ENCODE data around the gene HMOX1. TPM values are rescaled to one million over a fixed set of nuclear protein-coding genes. Genes with fewer than 3 reads are reported as not detected.

The HMOX1 gene
- total and polyA plus RNA-seq, 2 of the 13 experiments (the other 11 are each of a cell fraction or from before 2014, with no cell fraction given), result 53.6 to 67.4 TPM

GRCh38 chr22:35409783-35410662 is 29.1 kb downstream of the HMOX1 start:
- ChIA-PET POLR2A (no interaction called here), CTCF (ENCODE audit: low intra/inter-chr PET ratio, low total read pairs) (no interaction called here)
- Histone ChIP-seq H3K4me2 (ENCODE audit: low read depth, low read length) (no peak overlapping the region), H3K9me3 (ENCODE audit: low read length) (no peaks in the 10 kb centered on the region), H3K36me3 (replicated peaks in 1 of 2; ENCODE audit: control insufficient read depth in 1 of 2, insufficient read depth in 2 of 2, low read length in 2 of 2) (peaks cover 18 to 76% of the 10 kb centered on the region in 2 experiments), H3K9ac (ENCODE audit: insufficient read depth, low read depth, low read length) (no peak overlapping the region), H3K4me3 (replicated peaks in 1 of 3; ENCODE audit: insufficient read depth in 1 of 3, low read depth in 2 of 3, low read length in 3 of 3) (no peak overlapping the region), H3K4me1 (ENCODE audit: insufficient read depth, low read length) (peaks cover 23% of the 10 kb centered on the region), H3K27ac (ENCODE audit: extremely low read length, insufficient read depth, low read length) (no peak overlapping the region), H3K27me3 (ENCODE audit: control insufficient read depth in 1 of 2, insufficient read depth in 2 of 2, low read length in 2 of 2) (no peaks in the 10 kb centered on the region), H3K79me2 (ENCODE audit: insufficient read depth, low read length) (no peaks in the 10 kb centered on the region), H4K20me1 (ENCODE audit: insufficient read depth, low read length) (no peaks in the 10 kb centered on the region), H2AFZ (ENCODE audit: low read length) (no peak overlapping the region)
- intact Hi-C loops (cut with micrococcal nuclease; ENCODE audit: unreplicated experiment), result loop anchor here (5.0 kb wide), 1 partner anchor 58 kb away; no protein-coding TSS in a partner anchor
- ATAC-seq, result no peak
- no TSS peak for BruUV-seq (replicated peaks)
- TF ChIP-seq ERF (CRISPR knock-in tag; IDR thresholded peaks at IDR 0.05), result no peak
- no peak for TF ChIP-seq ARID2 (CRISPR knock-in tag; IDR thresholded peaks at IDR 0.05; ENCODE audit: borderline replicate concordance)
- no peak for TF ChIP-seq ZSCAN9 (CRISPR knock-in tag; IDR thresholded peaks at IDR 0.05; ENCODE audit: borderline replicate concordance)
- TF ChIP-seq ZFX (CRISPR knock-in tag; IDR thresholded peaks at IDR 0.05; ENCODE audit: low read depth), result no peak
- TF ChIP-seq CEBPB (IDR thresholded peaks at IDR 0.05; ENCODE audit: borderline replicate concordance, low read depth, low read length), result peak; percentile 71; the same call in 1 of the 2 replicates
- peak; percentile 28 for TF ChIP-seq AGO2 (optimal IDR thresholded peaks at IDR 0.05; ENCODE audit: low read depth, low read length)
- TF ChIP-seq ATF7-NPFF (CRISPR knock-in tag; IDR thresholded peaks at IDR 0.05; ENCODE audit: low read depth), result no peak
- TF ChIP-seq, protein P1, sequence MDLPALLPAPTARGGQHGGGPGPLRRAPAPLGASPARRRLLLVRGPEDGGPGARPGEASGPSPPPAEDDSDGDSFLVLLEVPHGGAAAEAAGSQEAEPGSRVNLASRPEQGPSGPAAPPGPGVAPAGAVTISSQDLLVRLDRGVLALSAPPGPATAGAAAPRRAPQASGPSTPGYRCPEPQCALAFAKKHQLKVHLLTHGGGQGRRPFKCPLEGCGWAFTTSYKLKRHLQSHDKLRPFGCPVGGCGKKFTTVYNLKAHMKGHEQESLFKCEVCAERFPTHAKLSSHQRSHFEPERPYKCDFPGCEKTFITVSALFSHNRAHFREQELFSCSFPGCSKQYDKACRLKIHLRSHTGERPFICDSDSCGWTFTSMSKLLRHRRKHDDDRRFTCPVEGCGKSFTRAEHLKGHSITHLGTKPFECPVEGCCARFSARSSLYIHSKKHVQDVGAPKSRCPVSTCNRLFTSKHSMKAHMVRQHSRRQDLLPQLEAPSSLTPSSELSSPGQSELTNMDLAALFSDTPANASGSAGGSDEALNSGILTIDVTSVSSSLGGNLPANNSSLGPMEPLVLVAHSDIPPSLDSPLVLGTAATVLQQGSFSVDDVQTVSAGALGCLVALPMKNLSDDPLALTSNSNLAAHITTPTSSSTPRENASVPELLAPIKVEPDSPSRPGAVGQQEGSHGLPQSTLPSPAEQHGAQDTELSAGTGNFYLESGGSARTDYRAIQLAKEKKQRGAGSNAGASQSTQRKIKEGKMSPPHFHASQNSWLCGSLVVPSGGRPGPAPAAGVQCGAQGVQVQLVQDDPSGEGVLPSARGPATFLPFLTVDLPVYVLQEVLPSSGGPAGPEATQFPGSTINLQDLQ (CRISPR knock-in tag; IDR thresholded peaks at IDR 0.05), result no peak
- FAIRE-seq, result no peak
- in situ Hi-C loops (cut with HindIII; ENCODE audit: extremely low pct_ligation_motif_present, low pct_unique_long_range_greater_than_20kb), result no loop called here
- DNase-seq (ENCODE audit: low spot score), result no peak
- WGBS (ENCODE audit: low lambda C conversion rate), result 95% methylated on average over 10 of the region's 16 CpGs
